ENCODE data around the gene CALN1.
"Not testable (repeated sequence)": the region's sequence is repeated elsewhere in the genome, so short reads cannot be mapped to it uniquely, and the experiment has no call there.

CALN1 gene

GRCh38 chr7:71857338-71857737 is 554.8 kb downstream of the CALN1 start:
- DNase-seq: no peak

- DNase-seq: no peak
Measured at GRCh38 chr7:71854546-71855397, 557.4 kb downstream of the CALN1 start.

DNA sequence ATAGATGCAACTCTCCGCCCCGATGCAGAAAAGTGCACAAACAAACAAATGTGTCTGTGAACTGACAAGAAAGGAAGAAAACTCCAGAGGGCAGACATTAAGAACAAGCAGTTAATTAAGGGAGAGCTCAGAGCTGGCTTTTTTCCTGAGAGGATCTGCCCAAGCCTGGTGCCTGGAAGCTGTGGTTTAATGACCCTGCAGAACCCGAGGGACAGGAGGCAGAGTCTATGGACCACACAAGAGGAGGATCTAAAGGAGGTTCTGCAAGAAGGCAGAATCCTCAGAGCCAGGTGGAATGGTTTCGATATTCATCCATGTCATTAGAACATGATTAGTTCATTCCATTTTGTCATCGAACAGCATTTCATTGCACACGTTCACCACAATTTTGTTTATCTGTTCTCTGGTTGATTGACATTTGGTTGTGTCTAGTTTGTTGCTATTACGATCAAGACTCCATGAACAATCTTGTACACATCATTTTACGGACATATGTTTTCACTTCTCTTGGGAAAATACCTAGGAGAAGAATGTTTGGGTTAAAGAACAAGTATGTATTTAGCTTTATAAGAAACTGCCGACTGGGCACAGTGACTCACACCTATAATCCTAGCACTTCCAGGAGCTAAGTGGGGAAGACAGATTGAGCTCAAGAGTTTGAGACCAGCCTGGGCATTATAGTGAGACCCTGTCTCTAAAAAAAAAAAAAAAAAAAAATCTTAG is 560.2 kb downstream of the CALN1 start:
- DNase-seq: no peak

DNA sequence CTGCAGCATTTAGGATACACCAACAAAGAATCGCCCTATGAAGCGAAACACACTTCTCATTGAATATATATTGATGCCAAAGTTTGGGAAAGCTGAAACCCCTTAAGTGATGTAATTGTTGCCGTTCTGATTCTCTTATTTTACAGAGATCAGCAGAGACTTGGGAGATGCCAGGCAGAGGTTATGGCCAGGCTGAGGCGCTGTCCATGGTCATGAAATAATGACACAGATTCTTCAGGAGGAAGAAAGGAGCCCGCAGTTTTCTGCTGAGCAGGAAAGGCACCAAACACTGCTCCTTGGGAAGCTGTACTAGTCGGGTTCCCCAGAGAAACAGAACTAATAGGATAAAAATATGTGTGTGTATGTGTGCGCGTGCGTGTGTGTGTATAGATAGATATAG is 566.0 kb downstream of the CALN1 start:
- DNase-seq: no peak

DNA sequence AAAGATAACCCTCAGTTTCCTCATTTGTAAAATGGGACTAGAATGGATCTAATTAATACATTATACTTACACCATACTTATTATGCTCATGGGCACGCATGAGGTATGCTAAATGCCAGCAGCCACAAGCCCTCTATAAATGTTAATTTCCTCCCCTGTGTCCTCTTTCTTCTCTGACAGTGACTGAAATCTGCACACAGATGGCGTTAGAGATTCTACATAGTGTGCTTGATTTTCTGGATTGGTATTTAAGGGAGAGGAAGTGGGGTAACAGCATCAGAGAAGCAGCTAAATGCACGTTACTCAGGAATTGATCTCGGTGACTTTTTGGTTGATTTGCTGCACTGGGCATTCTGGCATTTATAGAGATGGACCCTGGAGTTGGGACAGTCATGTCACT is 568.5 kb downstream of the CALN1 start:
- DNase-seq: peak in 1 of 14 donors; percentile 29

- DNase-seq: no peak
Measured at GRCh38 chr7:71842786-71843185, 569.4 kb downstream of the CALN1 start.

GRCh38 chr7:71842381-71842780 is 569.8 kb downstream of the CALN1 start:
- DNase-seq: peak in 1 of 14 donors; percentile 27

- no peak for DNase-seq
Measured at GRCh38 chr7:71835056-71835455, 577.1 kb downstream of the CALN1 start.

DNA sequence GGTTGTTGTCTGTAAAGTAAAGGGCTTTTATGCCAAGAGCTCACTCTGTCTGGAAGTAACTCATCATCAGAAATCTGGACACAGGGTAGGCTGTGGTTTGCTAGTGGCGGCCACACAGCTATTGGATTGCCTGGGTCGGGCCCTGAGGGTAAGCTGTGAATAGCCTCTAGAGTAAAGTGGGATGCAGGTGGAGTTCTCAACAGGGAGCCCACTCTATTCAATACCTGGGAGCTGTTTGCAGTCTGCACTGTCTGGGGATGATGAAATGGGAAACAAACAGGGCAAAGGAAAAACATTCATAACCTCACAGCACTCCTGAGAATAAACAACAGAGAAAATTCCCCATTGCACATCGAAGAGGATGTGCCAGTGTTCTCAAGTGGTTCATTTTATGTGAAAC is 582.6 kb downstream of the CALN1 start:
- DNase-seq: no peak

GRCh38 chr7:71828361-71828760 is 583.8 kb downstream of the CALN1 start:
- peak in 1 of 14 donors; percentile 44 for DNase-seq

DNA sequence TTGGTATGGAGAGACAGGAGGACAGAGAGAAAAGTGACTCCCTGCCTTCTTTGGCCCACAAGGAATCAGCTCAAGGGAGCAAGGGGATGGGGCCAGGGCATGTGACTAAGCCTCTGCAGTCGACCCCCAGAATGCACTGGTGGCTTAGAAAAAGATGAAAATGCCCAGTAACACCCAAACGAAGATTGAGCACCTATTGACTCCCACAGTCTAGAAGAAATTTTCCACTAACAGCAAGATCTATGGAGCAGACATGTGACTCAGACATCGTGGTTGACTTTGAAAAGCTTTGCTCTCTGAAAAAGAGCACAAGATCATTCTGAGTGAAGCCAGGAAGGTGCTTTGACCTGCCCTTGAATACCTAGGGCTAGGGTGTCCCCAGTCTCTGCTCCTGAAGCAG is 586.0 kb downstream of the CALN1 start:
- no peak for DNase-seq

DNA sequence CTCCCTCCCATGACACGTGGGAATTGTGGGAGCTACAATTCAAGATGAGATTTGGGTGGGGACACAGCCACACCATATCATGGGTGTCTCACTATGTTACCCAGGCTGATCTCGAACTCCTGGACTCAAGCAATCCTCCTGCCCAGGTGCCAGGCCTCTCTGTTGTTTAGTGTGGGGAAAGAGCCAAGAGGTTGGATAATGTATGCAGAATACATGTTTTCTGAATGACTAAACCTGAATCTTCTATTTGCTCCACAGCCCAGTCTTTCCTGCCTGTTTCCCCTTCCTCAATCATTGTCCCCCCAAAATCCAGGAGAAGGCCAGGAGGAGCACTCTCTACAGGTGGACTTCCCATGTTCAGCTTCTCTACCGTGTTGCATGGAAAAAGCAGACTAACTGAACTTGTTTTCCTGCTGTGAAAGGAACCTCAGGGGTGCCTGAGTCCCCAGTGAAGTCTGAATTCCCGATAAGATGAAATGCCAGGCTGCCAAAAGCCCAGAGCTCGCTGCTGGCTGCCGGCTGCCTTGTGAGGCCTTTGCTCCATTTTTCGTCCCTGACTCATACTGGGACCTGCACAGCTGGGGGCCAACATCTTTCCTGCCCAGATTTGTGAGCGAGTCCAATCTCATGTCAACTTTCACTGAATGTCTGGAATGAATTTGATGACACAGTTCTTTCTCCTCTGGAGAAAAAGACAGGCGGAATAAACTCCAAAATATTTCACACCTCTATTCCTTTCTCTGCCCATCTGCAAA is 588.0 kb downstream of the CALN1 start:
- peak in 3 of 14 donors; percentile 5 to 22 (median 16) for DNase-seq

GRCh38 chr7:71822406-71822805 is 589.7 kb downstream of the CALN1 start:
- not testable (repeated sequence) for DNase-seq

DNA sequence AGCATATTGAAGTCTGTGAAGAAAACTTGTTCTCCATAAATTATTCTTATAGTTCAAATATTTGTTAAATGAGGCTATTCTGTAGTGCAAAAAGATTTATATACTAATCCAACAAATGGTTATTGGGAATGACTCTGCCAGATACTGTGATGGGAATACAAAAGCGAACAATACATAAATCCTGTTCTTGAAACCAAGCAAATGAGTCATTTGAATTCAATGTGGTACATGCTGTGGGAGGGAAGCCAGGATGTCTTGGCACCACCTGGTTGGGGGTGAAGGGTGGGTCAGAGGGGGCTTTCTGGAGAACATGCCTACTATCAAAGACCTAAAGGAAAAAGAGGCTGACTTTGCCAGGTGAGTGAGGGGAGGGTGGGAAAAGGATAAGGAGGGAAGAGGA is 594.2 kb downstream of the CALN1 start:
- DNase-seq: no peak

- no peak for DNase-seq
Measured at GRCh38 chr7:71808115-71808514, 604.0 kb downstream of the CALN1 start.

GRCh38 chr7:71804256-71804655 is 607.9 kb downstream of the CALN1 start:
- no peak for DNase-seq

DNA sequence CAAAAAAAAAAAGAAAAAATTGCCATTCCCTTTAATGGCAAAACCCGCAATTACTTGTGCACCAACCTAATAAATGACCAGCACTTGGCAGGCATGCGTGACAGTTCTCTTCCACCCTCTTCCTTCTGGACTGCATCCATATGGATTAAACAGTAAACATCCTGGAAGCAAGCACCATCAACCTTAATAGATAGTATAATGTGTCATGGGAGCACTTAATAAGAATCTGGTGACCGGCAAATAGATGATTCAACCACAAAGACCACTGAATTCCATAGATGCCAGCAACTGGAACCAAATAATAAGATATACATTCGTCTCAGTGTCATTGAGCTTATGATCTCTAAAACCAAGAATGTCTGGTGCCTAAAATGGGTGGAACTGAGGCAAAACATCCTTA is 610.2 kb downstream of the CALN1 start:
- DNase-seq: no peak

DNA sequence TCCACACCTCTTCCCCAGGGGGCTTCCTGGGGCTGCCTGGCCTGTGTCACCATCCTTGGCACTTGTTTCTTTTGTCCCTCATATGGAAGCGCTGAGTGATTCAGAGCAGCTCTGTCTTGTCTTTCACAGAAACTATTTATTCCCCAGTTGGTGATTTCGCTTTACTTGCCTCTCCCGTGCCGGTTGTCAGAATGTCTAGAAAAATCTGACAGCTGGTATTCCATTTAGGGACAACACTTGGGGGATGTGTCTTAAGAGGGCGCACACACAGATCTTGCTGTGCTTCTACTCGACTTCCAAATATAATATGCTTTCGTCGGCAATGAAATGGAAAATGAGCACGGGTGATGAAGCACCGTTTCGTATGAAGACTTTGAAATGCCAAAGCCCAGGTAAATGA is 611.8 kb downstream of the CALN1 start:
- DNase-seq: no peak

DNA sequence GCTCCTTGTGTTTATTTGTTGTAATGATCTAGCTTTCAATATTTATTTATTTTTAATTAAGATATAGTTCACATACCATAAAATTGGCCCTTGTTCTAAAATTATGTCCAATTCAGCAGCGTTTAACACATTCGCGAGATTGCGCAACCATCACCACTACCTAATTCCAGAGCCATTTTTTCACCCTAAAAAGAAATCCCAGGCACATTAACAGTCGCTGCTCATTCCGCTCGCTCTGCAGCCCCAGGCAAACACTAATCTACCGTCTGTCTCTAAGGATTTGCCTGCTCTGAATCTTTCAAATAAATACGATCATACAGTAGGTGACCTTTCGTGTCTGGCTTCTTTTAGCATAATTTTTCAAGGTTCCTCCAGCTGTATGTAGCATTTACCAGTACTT is 616.7 kb downstream of the CALN1 start:
- no peak for DNase-seq

- no peak for DNase-seq
Measured at GRCh38 chr7:71793251-71793650, 618.9 kb downstream of the CALN1 start.

DNA sequence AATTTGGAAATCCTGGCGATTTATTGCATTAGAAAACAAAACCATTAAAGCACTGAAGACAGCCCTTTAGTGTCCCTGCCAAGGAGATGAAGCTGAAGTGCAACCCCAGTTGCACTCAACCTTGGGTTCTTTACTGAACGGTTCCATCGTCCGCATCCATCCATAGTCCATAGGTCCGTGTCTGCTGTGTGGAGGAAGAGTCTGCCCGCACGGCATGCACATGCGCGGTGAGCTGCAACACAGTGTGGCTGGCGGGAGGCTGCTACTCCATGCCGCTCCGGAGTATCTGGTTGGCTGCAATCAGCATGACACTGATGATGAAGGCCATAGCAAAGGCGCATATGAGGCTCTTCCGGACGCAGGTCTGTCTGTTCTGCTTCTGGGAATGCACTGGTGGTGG is 624.6 kb downstream of the CALN1 start:
- DNase-seq: no peak

DNA sequence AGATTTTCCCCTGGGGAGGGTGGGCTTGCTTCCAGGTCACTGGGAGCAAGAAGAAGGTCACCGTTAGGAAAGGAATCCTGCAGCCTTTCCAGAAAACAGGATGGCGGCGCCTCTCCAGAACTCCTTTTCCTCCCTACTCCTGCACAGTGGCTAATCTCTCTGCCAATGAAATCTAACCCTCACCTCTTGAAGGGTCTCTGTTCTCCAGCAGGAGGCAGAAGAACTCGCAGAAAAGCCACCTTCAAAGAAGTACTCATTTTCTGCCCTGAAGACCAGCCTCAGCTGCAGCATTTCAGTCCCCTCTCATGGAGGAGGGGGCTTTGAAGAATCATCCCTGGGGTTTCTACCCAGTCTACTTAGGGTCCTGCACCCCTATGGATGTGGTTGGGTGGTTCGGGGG is 626.9 kb downstream of the CALN1 start:
- DNase-seq: no peak

- DNase-seq: no peak
Measured at GRCh38 chr7:71784781-71785180, 627.4 kb downstream of the CALN1 start.
